Measurements from ENCODE around the gene STOML1.

DNA sequence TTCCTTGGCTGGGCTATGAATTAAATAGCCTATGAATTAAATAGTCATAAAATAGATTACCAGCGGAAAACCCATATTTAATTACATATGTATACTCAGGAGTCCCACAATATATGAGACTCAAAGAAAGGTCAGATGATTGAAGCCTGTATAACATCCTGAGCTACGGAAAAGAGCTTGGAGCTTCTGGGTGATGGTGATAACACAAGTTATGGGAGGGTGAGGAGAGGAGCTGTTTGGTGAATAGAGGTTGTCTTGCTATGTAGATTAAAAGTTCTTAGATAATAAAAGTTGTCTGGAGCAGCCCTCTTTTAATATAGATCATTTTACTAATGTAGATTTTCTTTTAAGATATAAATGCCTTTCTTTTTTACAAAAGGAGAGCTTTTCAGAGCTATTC lies 4.2 kb upstream of the STOML1 start:
- no peak for TF ChIP-seq CTCF (conservative IDR thresholded peaks at IDR 0.05; ENCODE audit: low read depth in 2 of 2)
- no peak for TF ChIP-seq REST (IDR thresholded peaks at IDR 0.05; ENCODE audit: unreplicated experiment)
- no peak for TF ChIP-seq EZH2phosphoT487 (IDR thresholded peaks at IDR 0.05; ENCODE audit: unreplicated experiment)
- TF ChIP-seq EZH2 (IDR thresholded peaks at IDR 0.05; ENCODE audit: low read depth, unreplicated experiment), result no peak
- no peak for TF ChIP-seq POLR2AphosphoS5 (IDR thresholded peaks at IDR 0.05; ENCODE audit: low read depth)
